Fibroblast of the aortic adventitia (primary cell): ENCODE results near the gene CREB3L1. TPM values are rescaled to one million over a fixed set of nuclear protein-coding genes. Genes with fewer than 3 reads are reported as not detected.

Source experiments
- DNase-seq: peaks from one replicate; pipeline ENCODE4 v3.0.0-alpha.2; 2010; ENCODE audit warnings: low read depth
- H3K4me3 ChIP-seq: 2 replicates; pipeline ENCODE4 v1.5.1; 2011; ENCODE audit warnings: low read depth, mild to moderate bottlenecking, control low read depth, low read length, moderate library complexity
- total RNA-seq: library from RNA; depleted of rRNA; stranded (reverse); fragments of >200 nt; gene quantifications from 2 replicates; pipeline ENCODE4 v1.2.3, GENCODE V29; 2012; ENCODE audit warnings: low replicate concordance
- TF ChIP-seq, protein P1 (sequence below): IDR thresholded peaks from 2 replicates; pipeline ENCODE4 v1.5.1; 2011; ENCODE audit warnings: mild to moderate bottlenecking, low read length, control low read depth, inconsistent platforms; ENCODE audit not compliant: insufficient read depth

CREB3L1 gene
- total RNA-seq, 1 donor: 37.5 TPM

DNA sequence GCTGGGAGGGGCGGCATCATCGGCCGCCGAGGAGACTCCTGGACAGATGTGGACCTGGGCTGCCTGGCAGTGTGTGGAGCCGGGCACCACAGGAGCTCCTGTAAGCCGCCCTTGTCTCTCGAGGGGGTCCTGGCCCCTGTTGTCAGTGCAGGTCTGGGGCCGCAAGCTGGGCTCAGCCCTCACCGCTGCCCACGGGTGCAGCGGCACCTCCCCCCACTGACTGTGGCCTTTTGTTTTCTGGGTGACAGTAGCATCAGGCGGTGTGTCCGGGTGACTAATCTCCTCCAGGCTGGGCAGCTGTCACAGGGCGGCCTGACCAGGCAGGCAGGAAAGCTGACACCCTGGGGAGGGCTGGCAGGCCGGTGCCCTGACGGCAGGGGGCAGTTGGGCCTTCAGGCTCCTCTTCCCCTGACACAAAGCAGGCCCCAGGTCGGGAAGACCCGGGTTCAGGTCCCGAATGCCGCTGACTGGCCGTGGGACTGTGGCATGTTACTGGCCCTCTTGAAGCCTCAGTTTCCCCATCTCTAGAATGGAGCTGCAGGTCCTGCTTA is 86.1 kb downstream of the CREB3L1 start:
- H3K4me3 ChIP-seq: no peak overlapping the region
- TF ChIP-seq, protein P1, sequence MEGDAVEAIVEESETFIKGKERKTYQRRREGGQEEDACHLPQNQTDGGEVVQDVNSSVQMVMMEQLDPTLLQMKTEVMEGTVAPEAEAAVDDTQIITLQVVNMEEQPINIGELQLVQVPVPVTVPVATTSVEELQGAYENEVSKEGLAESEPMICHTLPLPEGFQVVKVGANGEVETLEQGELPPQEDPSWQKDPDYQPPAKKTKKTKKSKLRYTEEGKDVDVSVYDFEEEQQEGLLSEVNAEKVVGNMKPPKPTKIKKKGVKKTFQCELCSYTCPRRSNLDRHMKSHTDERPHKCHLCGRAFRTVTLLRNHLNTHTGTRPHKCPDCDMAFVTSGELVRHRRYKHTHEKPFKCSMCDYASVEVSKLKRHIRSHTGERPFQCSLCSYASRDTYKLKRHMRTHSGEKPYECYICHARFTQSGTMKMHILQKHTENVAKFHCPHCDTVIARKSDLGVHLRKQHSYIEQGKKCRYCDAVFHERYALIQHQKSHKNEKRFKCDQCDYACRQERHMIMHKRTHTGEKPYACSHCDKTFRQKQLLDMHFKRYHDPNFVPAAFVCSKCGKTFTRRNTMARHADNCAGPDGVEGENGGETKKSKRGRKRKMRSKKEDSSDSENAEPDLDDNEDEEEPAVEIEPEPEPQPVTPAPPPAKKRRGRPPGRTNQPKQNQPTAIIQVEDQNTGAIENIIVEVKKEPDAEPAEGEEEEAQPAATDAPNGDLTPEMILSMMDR: no peak
- no peak for DNase-seq

DNA sequence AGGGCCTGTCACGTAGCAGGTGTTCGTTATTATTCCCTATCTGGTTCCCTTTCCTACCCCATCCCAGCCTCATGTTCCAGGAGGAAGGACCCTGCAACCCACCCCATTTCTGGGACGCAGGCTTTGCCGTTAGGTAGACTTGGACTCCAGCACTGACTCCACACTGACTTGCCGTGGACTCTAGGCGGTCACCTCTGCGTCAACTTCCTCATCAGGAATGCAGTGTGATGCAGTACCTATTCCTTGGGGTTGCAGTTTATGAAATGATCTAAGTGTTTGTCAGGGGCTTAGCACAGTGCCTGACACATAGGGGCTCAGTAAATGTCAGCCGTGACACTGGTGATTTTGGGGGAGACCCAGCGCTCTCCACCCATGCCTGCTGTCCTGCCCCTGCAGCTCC is 86.6 kb downstream of the CREB3L1 start:
- TF ChIP-seq, protein P1: no peak
- H3K4me3 ChIP-seq: no peak overlapping the region
- no peak for DNase-seq

DNA sequence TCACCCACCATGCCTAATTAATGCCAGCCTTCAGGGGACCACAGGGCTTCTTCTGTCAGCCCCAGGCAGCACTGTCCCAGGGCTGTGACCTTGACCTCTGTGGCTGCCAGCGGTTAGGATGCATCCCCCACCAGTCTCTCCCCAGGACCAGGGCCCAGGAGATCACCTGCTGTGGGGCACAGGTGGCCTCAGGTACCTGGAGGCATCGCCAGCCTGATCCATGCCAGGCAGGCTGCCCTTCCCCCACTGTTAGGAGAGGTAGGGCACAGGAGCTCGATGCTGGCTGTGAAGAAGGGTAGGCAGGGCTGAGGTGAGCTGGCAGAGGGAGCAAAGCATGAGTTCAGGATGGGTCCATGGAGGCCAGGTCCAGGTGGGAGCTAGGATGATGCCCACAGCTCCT is 87.3 kb downstream of the CREB3L1 start:
- no peak for DNase-seq
- TF ChIP-seq, protein P1: no peak

DNA sequence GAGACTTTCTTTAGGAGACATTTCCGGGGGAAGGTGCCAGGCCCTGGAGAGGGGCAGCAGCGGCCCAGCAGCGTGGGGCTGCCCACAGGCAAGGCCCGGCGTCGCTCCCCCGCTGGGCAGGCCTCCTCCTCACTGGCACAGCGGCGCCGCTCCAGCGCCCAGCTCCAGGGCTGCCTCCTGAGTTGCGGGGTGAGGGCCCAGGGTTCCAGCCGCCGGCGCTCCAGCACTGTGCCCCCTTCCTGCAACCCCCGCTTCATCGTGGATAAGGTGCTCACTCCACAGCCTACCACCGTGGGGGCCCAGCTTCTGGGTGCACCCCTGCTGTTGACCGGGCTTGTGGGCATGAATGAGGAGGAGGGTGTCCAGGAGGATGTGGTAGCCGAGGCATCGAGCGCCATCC is 88.8 kb downstream of the CREB3L1 start:
- no peak overlapping the region for H3K4me3 ChIP-seq
- TF ChIP-seq, protein P1: no peak
- DNase-seq: no peak

More for the DNA sequence above, 87.3 kb downstream of the CREB3L1 start:
- H3K4me3 ChIP-seq: no peak overlapping the region

DNA sequence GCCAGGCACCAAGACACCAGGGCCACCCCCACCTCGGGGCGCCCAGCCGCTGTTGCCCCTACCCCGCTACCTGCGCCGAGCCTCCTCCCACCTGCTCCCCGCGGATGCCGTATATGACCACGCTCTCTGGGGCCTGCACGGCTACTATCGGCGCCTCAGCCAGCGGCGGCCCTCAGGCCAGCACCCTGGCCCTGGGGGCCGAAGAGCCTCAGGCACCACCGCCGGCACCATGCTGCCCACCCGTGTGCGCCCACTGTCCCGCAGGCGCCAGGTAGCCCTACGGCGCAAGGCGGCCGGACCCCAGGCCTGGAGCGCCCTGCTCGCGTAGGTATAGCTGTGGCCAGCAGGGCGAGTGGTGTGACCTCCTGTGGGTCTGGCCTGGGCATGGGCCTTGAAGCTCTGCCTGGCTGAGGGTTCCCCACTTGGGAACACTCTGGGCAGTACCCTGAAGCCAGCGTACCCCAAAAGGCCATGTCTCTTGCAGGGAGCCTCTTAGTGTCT is 89.2 kb downstream of the CREB3L1 start:
- no peak for DNase-seq
- H3K4me3 ChIP-seq: no peak overlapping the region
- TF ChIP-seq, protein P1: no peak

DNA sequence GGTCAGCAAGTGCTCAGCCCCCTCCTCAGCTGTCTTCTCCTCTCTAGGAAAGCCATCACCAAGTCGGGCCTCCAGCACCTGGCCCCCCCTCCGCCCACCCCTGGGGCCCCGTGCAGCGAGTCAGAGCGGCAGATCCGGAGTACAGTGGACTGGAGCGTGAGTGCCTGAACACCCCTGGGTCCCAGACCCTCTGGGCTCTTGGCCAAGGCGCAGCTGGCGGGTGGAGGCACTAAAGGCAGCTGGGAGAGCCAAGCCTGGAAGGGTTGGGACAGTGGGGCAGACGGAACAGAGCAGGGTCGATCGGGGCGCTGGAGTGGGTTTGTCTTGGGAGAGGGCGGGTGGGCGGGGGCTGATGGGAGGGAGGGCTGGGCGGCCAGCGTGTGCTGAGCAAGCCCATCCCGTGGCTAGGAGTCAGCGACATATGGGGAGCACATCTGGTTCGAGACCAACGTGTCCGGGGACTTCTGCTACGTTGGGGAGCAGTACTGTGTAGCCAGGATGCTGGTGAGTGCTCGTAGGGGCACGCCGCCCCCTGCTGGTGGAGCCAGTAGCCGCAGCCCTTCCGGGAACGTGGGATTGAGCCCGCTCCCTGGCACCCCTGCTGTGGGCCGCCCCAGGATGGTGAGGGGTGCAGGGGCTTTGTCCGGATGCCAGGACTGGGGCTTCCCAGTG is 89.9 kb downstream of the CREB3L1 start:
- peak; percentile 44 for DNase-seq
- H3K4me3 ChIP-seq: no peak overlapping the region
- TF ChIP-seq, protein P1: peak; percentile 82

DNA sequence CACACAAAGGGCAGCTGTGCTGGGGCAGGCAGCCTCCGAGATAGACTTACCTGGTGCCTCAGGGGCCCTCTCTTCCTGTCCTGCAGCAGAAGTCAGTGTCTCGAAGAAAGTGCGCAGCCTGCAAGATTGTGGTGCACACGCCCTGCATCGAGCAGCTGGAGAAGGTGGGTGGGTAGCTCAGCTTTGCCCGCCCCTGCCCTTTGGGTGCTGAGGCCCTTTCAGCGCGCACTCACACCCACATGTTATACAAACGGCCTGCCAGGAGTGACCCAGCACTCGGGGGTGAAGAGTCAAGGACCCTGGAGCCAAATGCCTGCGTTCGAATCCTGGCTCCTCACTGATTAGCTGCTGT is 90.4 kb downstream of the CREB3L1 start:
- TF ChIP-seq, protein P1: no peak
- no peak for DNase-seq
- no peak overlapping the region for H3K4me3 ChIP-seq
